ENCODE measurements around the gene SDR9C7.

DNA sequence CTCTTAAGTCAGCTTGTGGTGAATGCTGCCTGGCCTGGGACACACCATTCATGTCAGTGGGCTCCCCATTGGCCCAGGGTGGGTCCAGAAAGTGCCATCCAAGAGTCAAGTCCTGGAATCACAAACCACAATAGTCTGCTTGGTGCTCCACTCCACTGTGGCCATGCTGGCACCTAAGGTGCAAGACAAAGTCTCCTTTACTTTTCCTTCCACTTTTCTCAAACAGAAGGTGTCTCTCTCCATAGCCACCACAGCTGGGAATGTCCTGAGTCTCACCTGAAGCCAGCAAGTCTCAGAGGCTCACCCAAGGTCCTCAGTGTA is 14.2 kb upstream of the SDR9C7 start:
- TF ChIP-seq GATA3 (IDR thresholded peaks at IDR 0.05; ENCODE audit: low read depth, low read length): no peak
- TF ChIP-seq GATA2 (IDR thresholded peaks at IDR 0.05; ENCODE audit: low read depth, low read length): no peak

Measured in SH-SY5Y (cell line).